HepG2 (cell line): ENCODE measurements around the gene KRTAP17-1. TPM values are rescaled to one million over a fixed set of nuclear protein-coding genes. Genes with fewer than 3 reads are reported as not detected.

ENCODE experiments used
- ATAC-seq: fragments of 200-7000 bp; cut with Tn5 transposase; 3 replicates; pipeline ENCODE4 v1.9.1; 2020; ENCODE audit warnings: mild to moderate bottlenecking, moderate library complexity
- BruUV-seq: library from RNA; stranded (reverse); fragments of 400-500 nt; replicated peaks from 2 replicates; lab custom pipeline; 2021; lab: Mats Ljungman, UMichigan
- CTCF ChIA-PET: fragments of 300-600 bp; formaldehyde crosslinking; extraction: SDS; loops from one replicate; lab custom pipeline; 2021; ENCODE audit warnings: low total read pairs, inconsistent platforms, low intra/inter-chr PET ratio; lab: Yijun Ruan, JAX
- POLR2A ChIA-PET: fragments of 350-600 bp; sonication (Branson Sonifier 250); formaldehyde crosslinking; loops from one replicate; lab custom pipeline; 2020; ENCODE audit warnings: antibody characterized with exemption, inconsistent platforms; lab: Yijun Ruan, JAX
- DNase-seq: peaks from one replicate; pipeline ENCODE4 v3.0.0-alpha.2; 2015; ENCODE audit warnings: low spot score
- FAIRE-seq: peaks from 3 replicates; lab custom pipeline; 2011; peaks lifted over from hg19 to GRCh38; lab: Jason Lieb, UNC
- H2AFZ ChIP-seq: one replicate; pipeline ENCODE4 v1.6.1; 2011; ENCODE audit warnings: low read length, inconsistent platforms
- H3K27ac ChIP-seq: fragments of 300-600 bp; 3 replicates; pipeline ENCODE4 v1.8.0; 2011; ENCODE audit warnings: mixed run types, mild to moderate bottlenecking, mixed read lengths, low read length, inconsistent platforms; ENCODE audit not compliant: insufficient read depth; ENCODE audit errors: extremely low read length
- H3K27me3 ChIP-seq, 2 experiments: fragments of 200-600 bp in 1 of 2; 2 replicates in 1 of 2; 3 replicates in 1 of 2; pipeline versions ENCODE4 v1.6.0 to v1.8.0; 2011; ENCODE audit warnings: low read length in 2 of 2, mild to moderate bottlenecking in 2 of 2, moderate library complexity in 2 of 2, inconsistent platforms in 1 of 2; ENCODE audit not compliant: insufficient read depth in 2 of 2, control insufficient read depth in 1 of 2
- H3K36me3 ChIP-seq, 2 experiments: fragments of 200-600 bp in 1 of 2; replicated peaks in 1 of 2; 2 replicates in 1 of 2; 3 replicates in 1 of 2; pipeline versions ENCODE4 v1.5.1 to v1.8.0; 2011; ENCODE audit warnings: low read length in 2 of 2, inconsistent platforms in 1 of 2; ENCODE audit not compliant: insufficient read depth in 2 of 2, control insufficient read depth in 1 of 2
- H3K4me1 ChIP-seq: 2 replicates; pipeline ENCODE4 v1.5.1; 2012; ENCODE audit warnings: low read length, inconsistent platforms; ENCODE audit not compliant: insufficient read depth
- H3K4me2 ChIP-seq: 2 replicates; pipeline ENCODE4 v1.6.0; 2011; ENCODE audit warnings: low read depth, low read length, inconsistent platforms
- H3K4me3 ChIP-seq, 3 experiments: fragments of 200-600 bp in 1 of 3; sonication (generic), shearing (Covaris generic) in 1 of 3; replicated peaks in 1 of 3; 2 replicates each; pipeline ENCODE4 v1.5.1; 2011 to 2016; ENCODE audit warnings: low read length in 3 of 3, inconsistent platforms in 2 of 3, low read depth in 2 of 3, mild to moderate bottlenecking in 2 of 3, control low read depth in 1 of 3, mixed read lengths in 1 of 3; ENCODE audit not compliant: insufficient read depth in 1 of 3
- H3K79me2 ChIP-seq: one replicate; pipeline ENCODE4 v1.6.1; 2011; ENCODE audit warnings: low read length, inconsistent platforms; ENCODE audit not compliant: insufficient read depth
- H3K9ac ChIP-seq: 2 replicates; pipeline ENCODE4 v1.6.0; 2011; ENCODE audit warnings: mild to moderate bottlenecking, low read depth, low read length, inconsistent platforms; ENCODE audit not compliant: insufficient read depth
- H3K9me3 ChIP-seq: 2 replicates; pipeline ENCODE4 v1.5.1; 2012; ENCODE audit warnings: mild to moderate bottlenecking, low read length
- H4K20me1 ChIP-seq: 2 replicates; pipeline ENCODE4 v1.6.0; 2011; ENCODE audit warnings: inconsistent platforms, mild to moderate bottlenecking, low read length, moderate library complexity; ENCODE audit not compliant: insufficient read depth
- DMAP1 ChIP-seq: IDR thresholded peaks from 2 replicates; pipeline ENCODE4 v1.6.1; 2016
- HNF4G ChIP-seq, 2 experiments: sonication (generic) in 1 of 2; formaldehyde crosslinking in 1 of 2; IDR thresholded peaks; 2 replicates each; pipeline versions ENCODE4 v1.4.0 to v1.6.1; 2011 to 2020; ENCODE audit warnings: borderline replicate concordance in 2 of 2, low read depth in 2 of 2, mild to moderate bottlenecking in 2 of 2, low read length in 1 of 2, missing genetic modification reagents in 1 of 2, moderate library complexity in 1 of 2
- KMT2A ChIP-seq: sonication (generic); formaldehyde crosslinking; IDR thresholded peaks from 2 replicates; pipeline ENCODE4 v1.4.0; 2020; ENCODE audit warnings: missing genetic modification reagents
- SMC3 ChIP-seq: IDR thresholded peaks from 2 replicates; pipeline ENCODE4 v1.6.1; 2011; ENCODE audit warnings: low read length, improper control_type of control experiment
- STAG1 ChIP-seq: sonication (generic); formaldehyde crosslinking; IDR thresholded peaks from 2 replicates; pipeline ENCODE4 v1.4.0; 2020; ENCODE audit warnings: missing genetic modification reagents
- ZFP37 ChIP-seq: sonication (generic); formaldehyde crosslinking; IDR thresholded peaks from 2 replicates; pipeline ENCODE4 v1.4.0; 2020; ENCODE audit warnings: missing genetic modification reagents, borderline replicate concordance
- ZNF468 ChIP-seq: sonication (generic); formaldehyde crosslinking; IDR thresholded peaks from 2 replicates; pipeline ENCODE4 v1.8.0; 2022; ENCODE audit warnings: mild to moderate bottlenecking, moderate library complexity, missing genetic modification reagents
- WGBS: methylation state at CpG from one replicate; pipeline ENCODE4 v1.1.6; 2017; ENCODE audit warnings: low lambda C conversion rate; 5-methylcytosine and 5-hydroxymethylcytosine counted together
- in situ Hi-C: cut with HindIII; loops from 2 replicates; pipeline ENCODE4 v1.10.0; 2017; ENCODE audit warnings: low pct_unique_long_range_greater_than_20kb; ENCODE audit not compliant: extremely low pct_ligation_motif_present
- intact Hi-C: fragments of 100-400 bp; cut with micrococcal nuclease; formaldehyde crosslinking; loops from one replicate; pipeline ENCODE4 v1.10.0; 2022; ENCODE audit not compliant: unreplicated experiment
- polyA plus RNA-seq, 8 experiments: library from polyadenylated mRNA; depleted of rRNA in 3 of 8; stranded (reverse) in 7 of 8; unstranded in 1 of 8; fragments of >200 nt; fragmentation: Illumina TruSeq in 4 of 8; extraction: Trizol in 4 of 8; gene quantifications; 2 replicates each; pipeline versions ENCODE4 v1.2.1 to v1.2.3, GENCODE V29; 2011 to 2016; ENCODE audit warnings: low read depth in 4 of 8, missing spikeins in 1 of 8, mixed read lengths in 1 of 8; ENCODE audit not compliant: insufficient read depth in 1 of 8
- total RNA-seq, 5 experiments: library from RNA; depleted of rRNA; stranded (reverse); fragments of >200 nt; fragmentation: Illumina TruSeq; extraction: Trizol; gene quantifications; 2 replicates each; pipeline ENCODE4 v1.2.3, GENCODE V29; 2016; ENCODE audit warnings: low read depth in 1 of 5
- TF ChIP-seq, protein P1 (sequence below): sonication (generic); formaldehyde crosslinking; IDR thresholded peaks from 2 replicates; pipeline ENCODE4 v1.5.0; 2020; ENCODE audit warnings: mild to moderate bottlenecking, missing genetic modification reagents, moderate library complexity
- TF ChIP-seq, protein P2 (sequence below): sonication (generic); formaldehyde crosslinking; IDR thresholded peaks from 2 replicates; pipeline ENCODE4 v1.8.1; 2023; ENCODE audit warnings: mild to moderate bottlenecking, moderate library complexity, missing genetic modification reagents

KRTAP17-1 gene
- total and polyA plus RNA-seq, 2 of the 13 experiments (the other 11 are each of a cell fraction or from before 2014, with no cell fraction given), result not detected

- H3K4me3 ChIP-seq, result no peak overlapping the region
- intact Hi-C loops, result loop anchor here (5.0 kb wide), 1 partner anchor 467 kb away; no protein-coding TSS in a partner anchor
- FAIRE-seq, result peak; percentile 56
- BruUV-seq, result no TSS peak
- no peaks in the 10 kb centered on the region for H3K4me1 ChIP-seq
- ATAC-seq, result peak; percentile 61
- no peak overlapping the region for H3K4me2 ChIP-seq
- no peaks in the 10 kb centered on the region for H4K20me1 ChIP-seq
- CTCF ChIA-PET, result interaction anchor here (0.6 kb wide), 1 partner anchor 415 kb away, joined by 3 read pairs; no protein-coding TSS in a partner anchor
- no peaks in the 10 kb centered on the region for H3K36me3 ChIP-seq
- no peaks in the 10 kb centered on the region for H3K79me2 ChIP-seq
- no peak overlapping the region for H2AFZ ChIP-seq
- no peak for TF ChIP-seq DMAP1 (CRISPR knock-in tag)
- peak; percentile 52 for TF ChIP-seq STAG1
- TF ChIP-seq, protein P1, sequence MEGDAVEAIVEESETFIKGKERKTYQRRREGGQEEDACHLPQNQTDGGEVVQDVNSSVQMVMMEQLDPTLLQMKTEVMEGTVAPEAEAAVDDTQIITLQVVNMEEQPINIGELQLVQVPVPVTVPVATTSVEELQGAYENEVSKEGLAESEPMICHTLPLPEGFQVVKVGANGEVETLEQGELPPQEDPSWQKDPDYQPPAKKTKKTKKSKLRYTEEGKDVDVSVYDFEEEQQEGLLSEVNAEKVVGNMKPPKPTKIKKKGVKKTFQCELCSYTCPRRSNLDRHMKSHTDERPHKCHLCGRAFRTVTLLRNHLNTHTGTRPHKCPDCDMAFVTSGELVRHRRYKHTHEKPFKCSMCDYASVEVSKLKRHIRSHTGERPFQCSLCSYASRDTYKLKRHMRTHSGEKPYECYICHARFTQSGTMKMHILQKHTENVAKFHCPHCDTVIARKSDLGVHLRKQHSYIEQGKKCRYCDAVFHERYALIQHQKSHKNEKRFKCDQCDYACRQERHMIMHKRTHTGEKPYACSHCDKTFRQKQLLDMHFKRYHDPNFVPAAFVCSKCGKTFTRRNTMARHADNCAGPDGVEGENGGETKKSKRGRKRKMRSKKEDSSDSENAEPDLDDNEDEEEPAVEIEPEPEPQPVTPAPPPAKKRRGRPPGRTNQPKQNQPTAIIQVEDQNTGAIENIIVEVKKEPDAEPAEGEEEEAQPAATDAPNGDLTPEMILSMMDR, result peak; percentile 56
- TF ChIP-seq SMC3, result 0 out of 2 replicates have a peak, but pooled peaks have one; percentile 12
- TF ChIP-seq, protein P2, sequence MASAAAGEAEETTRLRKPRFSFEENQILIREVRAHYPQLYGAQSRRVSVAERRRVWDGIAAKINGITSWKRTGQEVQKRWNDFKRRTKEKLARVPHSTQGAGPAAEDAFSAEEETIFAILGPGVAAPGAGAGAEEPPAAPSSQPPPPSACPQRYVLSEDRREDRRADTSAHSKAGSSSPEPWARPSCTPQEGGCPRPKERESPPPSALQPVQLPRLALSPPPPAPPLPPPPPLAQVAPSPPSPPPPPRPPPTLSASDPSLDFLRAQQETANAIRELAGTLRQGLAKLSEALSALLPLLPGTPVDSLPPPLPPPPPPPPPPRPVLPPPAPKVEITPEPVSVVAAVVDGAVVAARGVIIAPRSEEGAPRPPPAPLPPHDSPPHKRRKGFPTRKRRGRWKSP (CRISPR knock-in tag), result no peak
- TF ChIP-seq ZNF468 (CRISPR knock-in tag), result 0 out of 2 replicates have a peak, but pooled peaks have one; percentile 53
- TF ChIP-seq ZFP37, result no peak
- no peak for TF ChIP-seq HNF4G (IDR thresholded peaks at IDR 0.05; ENCODE audit: borderline replicate concordance, low read depth, low read length)
- no peak for TF ChIP-seq HNF4G (CRISPR knock-in tag; IDR thresholded peaks at IDR 0.05; ENCODE audit: borderline replicate concordance, low read depth)
- no peak for TF ChIP-seq KMT2A (CRISPR knock-in tag)
- TF ChIP-seq, all 625 proteins: peak for 4
- POLR2A ChIA-PET, result no interaction called here
- 23% methylated on average over 13 of the region's 16 CpGs for WGBS
- 0 out of 5 replicates have a peak, but pooled peaks cover 0 to 5% of the 10 kb centered on the region in 2 experiments for H3K27me3 ChIP-seq
- no peak overlapping the region for H3K9ac ChIP-seq
- no peak overlapping the region for H3K27ac ChIP-seq
- peaks cover 6% of the 10 kb centered on the region; the same call in 1 of the 2 replicates for H3K9me3 ChIP-seq
- DNase-seq, result peak; percentile 18
- in situ Hi-C loops, result loop anchor here (5.0 kb wide), 2 partner anchors 417 to 467 kb away; no protein-coding TSS in a partner anchor
These were observed 8.9 kb upstream of the KRTAP17-1 start for GRCh38 chr17:41324180-41325075.
